ENCODE data around the gene POLR2F. TPM values are rescaled to one million over a fixed set of nuclear protein-coding genes. Genes with fewer than 3 reads are reported as not detected.

POLR2F gene
- total RNA-seq, 1 donor from 2014 or later, result 46.6 TPM

GRCh38 chr22:38007330-38007902, 53.9 kb downstream of the POLR2F start:
- no peak for DNase-seq

- DNase-seq, result no peak
Measured at GRCh38 chr22:38009000-38009806, 55.7 kb downstream of the POLR2F start.

- DNase-seq, result peak; percentile 53
Measured at GRCh38 chr22:38012604-38013072, 59.1 kb downstream of the POLR2F start.

GRCh38 chr22:38014083-38014482, 60.6 kb downstream of the POLR2F start:
- DNase-seq, result no peak

- peak; percentile 66 for DNase-seq
Measured at GRCh38 chr22:38016182-38017151, 63.0 kb downstream of the POLR2F start.

GRCh38 chr22:38017272-38017920, 63.9 kb downstream of the POLR2F start:
- peak; percentile 53 for DNase-seq

- no peak for DNase-seq
Measured at GRCh38 chr22:38017939-38018885, 64.7 kb downstream of the POLR2F start.

Other genes starting within 250 kb of the POLR2F start
- gene GCAT, start 145.8 kb upstream of the POLR2F start, total RNA-seq, result 24.5 and 37.6 TPM in 2 replicates
- gene GALR3, start 130.3 kb upstream of the POLR2F start, total RNA-seq, result 0.14 TPM in 1 of 2 replicates, not detected in the other
- 43.6 and 44.3 TPM in 2 replicates for gene ANKRD54, start 109.4 kb upstream of the POLR2F start, total RNA-seq
- gene EIF3L, start 104.3 kb upstream of the POLR2F start, total RNA-seq, result 358 and 454 TPM in 2 replicates
- 36.4 and 52.7 TPM in 2 replicates for gene MICALL1, start 47.4 kb upstream of the POLR2F start, total RNA-seq
- gene C22orf23, start 98 bp upstream of the POLR2F start, total RNA-seq, result 0.05 TPM in 1 of 2 replicates, not detected in the other
- not detected in 2 replicates for gene SOX10, start 30.9 kb downstream of the POLR2F start, total RNA-seq
- 15.5 and 18.7 TPM in 2 replicates for gene PICK1, start 103.7 kb downstream of the POLR2F start, total RNA-seq
- 0.05 TPM in 1 of 2 replicates, not detected in the other for gene SLC16A8, start 130.5 kb downstream of the POLR2F start, total RNA-seq
- gene BAIAP2L2, start 157.0 kb downstream of the POLR2F start, total RNA-seq, result not detected in 2 replicates
- 4.6 and 10.6 TPM in 2 replicates for gene PLA2G6, start 228.1 kb downstream of the POLR2F start, total RNA-seq
- 96.3 and 164 TPM in 2 replicates for gene MAFF, start 248.3 kb downstream of the POLR2F start, total RNA-seq